ENCODE measurements around the gene FAM240B.

The FAM240B gene

GRCh38 chr9:38720083-38720745 lies at the start of gene FAM240B:
FAM240B (minus strand) TSS chr9:38720133; CDS start chr9:38703999, 16,134 bp downstream.
- DNase-seq (ENCODE audit: low spot score) = no peak

GRCh38 chr9:38768351-38768761 lies 48.4 kb upstream of the FAM240B start:
- DNase-seq (ENCODE audit: low spot score) = no peak

GRCh38 chr9:38765101-38765500 lies 45.2 kb upstream of the FAM240B start:
- no peak for DNase-seq (ENCODE audit: low spot score)

- no peak for DNase-seq (ENCODE audit: low spot score)
These were observed 42.1 kb upstream of the FAM240B start for GRCh38 chr9:38761999-38762398.

GRCh38 chr9:38761339-38761738 lies 41.4 kb upstream of the FAM240B start:
- no peak for DNase-seq (ENCODE audit: low spot score)

GRCh38 chr9:38756702-38757101 lies 36.8 kb upstream of the FAM240B start:
- no peak for DNase-seq (ENCODE audit: low spot score)

GRCh38 chr9:38747941-38748340 lies 28.0 kb upstream of the FAM240B start:
- no peak for DNase-seq (ENCODE audit: low spot score)

GRCh38 chr9:38747067-38747466 lies 27.1 kb upstream of the FAM240B start:
- no peak for DNase-seq (ENCODE audit: low spot score)

GRCh38 chr9:38746303-38746702 lies 26.4 kb upstream of the FAM240B start:
- DNase-seq (ENCODE audit: low spot score) = no peak

- no peak for DNase-seq (ENCODE audit: low spot score)
These were observed 24.6 kb upstream of the FAM240B start for GRCh38 chr9:38744484-38744883.

GRCh38 chr9:38737246-38737645 lies 17.3 kb upstream of the FAM240B start:
- no peak for DNase-seq (ENCODE audit: low spot score)

- no peak for DNase-seq (ENCODE audit: low spot score)
These were observed 14.9 kb upstream of the FAM240B start for GRCh38 chr9:38734831-38735230.

- no peak for DNase-seq (ENCODE audit: low spot score)
These were observed 13.6 kb upstream of the FAM240B start for GRCh38 chr9:38733503-38733902.

- no peak for DNase-seq (ENCODE audit: low spot score)
These were observed 13.0 kb upstream of the FAM240B start for GRCh38 chr9:38732885-38733284.

- no peak for DNase-seq (ENCODE audit: low spot score)
These were observed 7.6 kb upstream of the FAM240B start for GRCh38 chr9:38727497-38728001.

- DNase-seq (ENCODE audit: low spot score) = no peak
These were observed 4.8 kb upstream of the FAM240B start for GRCh38 chr9:38724754-38725153.

GRCh38 chr9:38718148-38718547 lies 1.8 kb downstream of the FAM240B start:
- DNase-seq (ENCODE audit: low spot score) = no peak

GRCh38 chr9:38715684-38716083 lies 4.2 kb downstream of the FAM240B start:
- DNase-seq (ENCODE audit: low spot score) = no peak

- no peak for DNase-seq (ENCODE audit: low spot score)
These were observed 6.5 kb downstream of the FAM240B start for GRCh38 chr9:38713426-38713825.

GRCh38 chr9:38708759-38709158 lies 11.2 kb downstream of the FAM240B start:
- DNase-seq (ENCODE audit: low spot score) = no peak

GRCh38 chr9:38707885-38708637 lies 11.9 kb downstream of the FAM240B start:
- no peak for DNase-seq (ENCODE audit: low spot score)

- no peak for DNase-seq (ENCODE audit: low spot score)
These were observed 13.4 kb downstream of the FAM240B start for GRCh38 chr9:38706493-38706892.

- no peak for DNase-seq (ENCODE audit: low spot score)
These were observed 14.0 kb downstream of the FAM240B start for GRCh38 chr9:38705917-38706316.

Measured in activated CD4-positive, alpha-beta T cell treated with anti-CD3 and anti-CD28 coated beads, Interleukin-2, Interleukin-4, amounts not matched to agents 100 ng/mL and 50 ng/mL, durations not matched to agents 16 hours and 8 hours (primary cell).